Type B pancreatic cell (in vitro differentiated cells): ENCODE measurements around the gene ZNF778. TPM values are rescaled to one million over a fixed set of nuclear protein-coding genes. Genes with fewer than 3 reads are reported as not detected.
A peak's percentile ranks its signal among the peaks of the same experiment; 100 is the strongest.

Experiments used
- DNase-seq: peaks from one replicate; pipeline ENCODE4 v3.0.0; 2021; ENCODE audit warnings: mixed read lengths; ENCODE audit not compliant: unreplicated experiment; ENCODE audit errors: extremely low spot score
- H3K27ac Mint-ChIP-seq: 2 replicates; pipeline ENCODE4 v1.8.0; 2021; ENCODE audit warnings: mild to moderate bottlenecking, mixed read lengths
- H3K27me3 Mint-ChIP-seq: 2 replicates; pipeline ENCODE4 v1.8.0; 2021; ENCODE audit warnings: mixed read lengths
- H3K36me3 Mint-ChIP-seq: 2 replicates; pipeline ENCODE4 v1.8.0; 2021; ENCODE audit warnings: mixed read lengths
- H3K4me1 Mint-ChIP-seq: one replicate; pipeline ENCODE4 v1.8.0; 2021; ENCODE audit warnings: mixed read lengths; ENCODE audit not compliant: unreplicated experiment
- H3K4me3 Mint-ChIP-seq: 2 replicates; pipeline ENCODE4 v1.8.0; 2021; ENCODE audit warnings: mild to moderate bottlenecking, mixed read lengths
- H3K9me3 Mint-ChIP-seq: 2 replicates; pipeline ENCODE4 v1.8.0; 2021; ENCODE audit warnings: mixed read lengths
- total RNA-seq: library from RNA; stranded (reverse); gene quantifications from 2 replicates; pipeline ENCODE4 v1.2.1, GENCODE V29; 2021; ENCODE audit warnings: low replicate concordance
- TF ChIP-seq, protein P1 (sequence below): fragments of 200-600 bp; sonication (generic); conservative IDR thresholded peaks from 2 replicates; pipeline ENCODE4 v1.5.0; 2021; ENCODE audit warnings: antibody characterized with exemption, mild to moderate bottlenecking

Gene ZNF778
- total RNA-seq, 1 donor from 2014 or later = 14.4 TPM

DNA sequence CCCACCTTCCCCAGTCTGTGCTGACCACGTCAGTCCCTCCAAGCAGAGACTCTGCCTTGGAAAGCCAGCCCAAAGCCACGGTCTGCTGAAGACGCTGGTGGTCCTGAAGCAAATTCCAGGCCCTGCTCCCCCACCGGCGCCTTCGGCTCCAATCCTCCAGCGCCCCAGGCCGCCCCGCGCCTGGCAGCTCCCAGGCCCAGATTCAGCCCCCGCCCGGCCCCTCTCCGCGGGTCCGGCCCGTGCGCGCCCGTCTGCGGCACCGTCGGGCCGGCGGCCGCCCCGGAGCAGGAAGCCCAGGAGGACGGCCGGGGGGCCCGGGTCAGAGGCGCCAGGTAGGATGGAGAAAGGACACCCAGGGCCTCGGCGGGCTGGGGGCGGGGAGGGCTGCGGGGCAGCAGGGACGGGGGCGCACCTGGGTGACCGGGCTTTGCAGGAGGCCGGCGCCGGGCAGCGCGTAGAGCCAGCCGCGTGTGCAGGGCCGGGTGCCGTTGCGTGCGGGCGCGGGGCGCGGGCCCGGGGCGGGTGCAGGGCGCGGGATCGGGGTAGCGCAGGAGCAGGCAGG is 16.6 kb upstream of the ZNF778 start:
- no peak for DNase-seq
- Mint-ChIP-seq H3K27ac (no peak overlapping the region), H3K9me3 (peaks cover 7% of the 10 kb centered on the region), H3K4me3 (peak overlapping the region; percentile 69), H3K4me1 (no peaks in the 10 kb centered on the region), H3K27me3 (peaks cover 46% of the 10 kb centered on the region), H3K36me3 (no peaks in the 10 kb centered on the region)
- TF ChIP-seq, protein P1, sequence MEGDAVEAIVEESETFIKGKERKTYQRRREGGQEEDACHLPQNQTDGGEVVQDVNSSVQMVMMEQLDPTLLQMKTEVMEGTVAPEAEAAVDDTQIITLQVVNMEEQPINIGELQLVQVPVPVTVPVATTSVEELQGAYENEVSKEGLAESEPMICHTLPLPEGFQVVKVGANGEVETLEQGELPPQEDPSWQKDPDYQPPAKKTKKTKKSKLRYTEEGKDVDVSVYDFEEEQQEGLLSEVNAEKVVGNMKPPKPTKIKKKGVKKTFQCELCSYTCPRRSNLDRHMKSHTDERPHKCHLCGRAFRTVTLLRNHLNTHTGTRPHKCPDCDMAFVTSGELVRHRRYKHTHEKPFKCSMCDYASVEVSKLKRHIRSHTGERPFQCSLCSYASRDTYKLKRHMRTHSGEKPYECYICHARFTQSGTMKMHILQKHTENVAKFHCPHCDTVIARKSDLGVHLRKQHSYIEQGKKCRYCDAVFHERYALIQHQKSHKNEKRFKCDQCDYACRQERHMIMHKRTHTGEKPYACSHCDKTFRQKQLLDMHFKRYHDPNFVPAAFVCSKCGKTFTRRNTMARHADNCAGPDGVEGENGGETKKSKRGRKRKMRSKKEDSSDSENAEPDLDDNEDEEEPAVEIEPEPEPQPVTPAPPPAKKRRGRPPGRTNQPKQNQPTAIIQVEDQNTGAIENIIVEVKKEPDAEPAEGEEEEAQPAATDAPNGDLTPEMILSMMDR = no peak

GRCh38 chr16:89201439-89202377 is 15.8 kb upstream of the ZNF778 start:
- DNase-seq = peak; percentile 90

DNA sequence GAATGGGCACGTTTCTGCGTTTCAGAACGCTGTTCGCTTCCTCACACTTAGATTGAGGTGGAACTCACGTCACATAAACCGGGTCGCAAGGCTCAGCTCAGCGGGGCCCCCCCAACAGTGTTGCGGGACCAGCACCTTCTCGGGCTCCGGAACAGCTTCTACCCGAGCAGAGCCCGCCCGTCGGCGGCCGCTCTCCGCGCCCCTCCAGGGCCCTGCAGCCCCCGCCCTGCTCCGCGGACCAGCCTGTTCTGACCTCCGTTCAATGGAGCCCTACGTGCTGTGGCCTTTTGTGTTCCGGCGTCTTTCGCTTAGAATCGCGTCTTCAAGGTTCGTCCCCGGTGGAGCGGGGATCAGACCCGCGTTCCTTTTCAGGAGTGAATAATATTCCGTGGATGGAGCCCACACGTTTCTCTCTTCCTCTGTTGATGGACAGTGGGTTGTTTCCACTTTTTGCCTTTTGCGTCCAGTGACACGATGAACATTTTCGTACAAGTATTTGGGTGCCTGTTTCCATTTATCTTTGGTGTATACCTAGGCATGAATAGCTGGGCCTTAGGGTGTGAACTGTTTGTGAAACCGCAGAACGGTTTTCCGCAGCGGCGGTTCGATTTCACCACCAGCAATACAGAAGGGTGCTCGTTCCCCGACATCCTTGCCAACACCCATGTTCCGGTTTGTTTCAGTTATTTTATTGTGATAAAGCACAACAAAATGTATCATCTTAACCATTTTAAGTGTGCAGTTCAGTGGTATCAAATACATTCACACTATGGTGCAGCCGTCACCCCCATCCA is 14.9 kb upstream of the ZNF778 start:
- H3K9me3 Mint-ChIP-seq = peaks cover 7% of the 10 kb centered on the region
- peak overlapping the region; percentile 83 for H3K4me3 Mint-ChIP-seq
- TF ChIP-seq, protein P1 = no peak
- peaks cover 51% of the 10 kb centered on the region for H3K27me3 Mint-ChIP-seq
- H3K27ac Mint-ChIP-seq = no peak overlapping the region
- no peaks in the 10 kb centered on the region for H3K4me1 Mint-ChIP-seq
- no peaks in the 10 kb centered on the region for H3K36me3 Mint-ChIP-seq
- DNase-seq = no peak

More at GRCh38 chr16:89201439-89202377, 15.8 kb upstream of the ZNF778 start:
- TF ChIP-seq, protein P1 = no peak
- no peaks in the 10 kb centered on the region for H3K36me3 Mint-ChIP-seq
- no peak overlapping the region for H3K27ac Mint-ChIP-seq
- peaks cover 7% of the 10 kb centered on the region for H3K9me3 Mint-ChIP-seq
- peaks cover 49% of the 10 kb centered on the region for H3K27me3 Mint-ChIP-seq
- H3K4me1 Mint-ChIP-seq = no peaks in the 10 kb centered on the region
- peak overlapping the region; percentile 83 for H3K4me3 Mint-ChIP-seq

DNA sequence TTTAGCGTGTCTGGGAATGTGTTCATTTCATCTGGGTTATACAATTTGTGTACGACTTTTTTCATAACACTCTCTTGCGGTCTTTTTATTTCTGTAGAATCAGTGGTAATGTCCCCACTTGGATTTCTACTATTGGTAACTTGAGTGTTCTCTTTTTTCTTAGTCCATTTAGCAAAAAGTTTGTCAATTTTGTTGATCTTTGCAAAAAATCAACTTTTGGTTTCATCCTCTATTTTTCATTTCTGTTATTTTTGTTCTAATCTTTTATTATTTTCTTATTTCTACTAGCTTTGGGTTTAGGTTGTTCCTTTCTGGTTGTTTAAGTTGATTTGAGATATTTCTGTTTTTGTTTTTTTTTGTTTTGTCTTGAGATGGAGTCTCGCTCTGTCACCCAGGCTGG is 9.5 kb upstream of the ZNF778 start:
- TF ChIP-seq, protein P1 = no peak
- peaks cover 30% of the 10 kb centered on the region for H3K27me3 Mint-ChIP-seq
- DNase-seq = no peak
- no peaks in the 10 kb centered on the region for H3K36me3 Mint-ChIP-seq
- H3K9me3 Mint-ChIP-seq = peaks cover 4% of the 10 kb centered on the region
- H3K4me3 Mint-ChIP-seq = no peak overlapping the region
- peaks cover 5% of the 10 kb centered on the region for H3K4me1 Mint-ChIP-seq
- H3K27ac Mint-ChIP-seq = no peak overlapping the region

GRCh38 chr16:89209522-89210044 is 7.9 kb upstream of the ZNF778 start:
- Mint-ChIP-seq H3K9me3 (no peaks in the 10 kb centered on the region), H3K36me3 (no peaks in the 10 kb centered on the region), H3K27ac (no peak overlapping the region), H3K4me3 (no peak overlapping the region), H3K4me1 (peaks cover 5% of the 10 kb centered on the region), H3K27me3 (peaks cover 16% of the 10 kb centered on the region)
- no peak for DNase-seq
- TF ChIP-seq, protein P1 = no peak
